GM15510 (cell line): ENCODE results near the gene OR6C4.

Source experiments
- POLR2A ChIP-seq: IDR thresholded peaks from 3 replicates; pipeline ENCODE4 v1.6.1; 2011; ENCODE audit warnings: borderline replicate concordance; ENCODE audit not compliant: insufficient read length; ENCODE audit errors: extremely low read depth

Gene OR6C4

DNA sequence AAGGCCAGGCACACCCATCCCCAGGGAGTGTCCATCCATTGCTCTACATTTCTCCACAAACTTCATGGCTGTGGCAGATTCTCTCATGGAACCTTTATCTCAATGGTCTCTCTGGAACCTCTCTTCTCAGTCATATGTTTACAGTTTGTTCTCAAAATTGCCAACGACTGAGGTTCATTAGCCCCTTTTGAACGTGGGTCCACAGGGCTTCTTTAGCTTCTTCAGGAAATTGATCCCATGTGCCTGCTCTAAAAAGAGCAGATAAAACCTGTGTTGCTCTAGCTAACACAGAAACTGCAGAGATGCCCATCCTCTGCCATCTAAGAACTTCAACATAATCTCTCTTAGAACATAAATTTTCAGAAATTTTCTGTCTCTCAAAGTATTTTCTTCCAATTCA lies at the start of gene OR6C4:
Gene OR6C4, plus strand, starts transcription at position 301 of the 400 bp plus-strand sequence. CDS start 1,625 bp downstream, outside the sequence.
- TF ChIP-seq POLR2A: no peak

DNA sequence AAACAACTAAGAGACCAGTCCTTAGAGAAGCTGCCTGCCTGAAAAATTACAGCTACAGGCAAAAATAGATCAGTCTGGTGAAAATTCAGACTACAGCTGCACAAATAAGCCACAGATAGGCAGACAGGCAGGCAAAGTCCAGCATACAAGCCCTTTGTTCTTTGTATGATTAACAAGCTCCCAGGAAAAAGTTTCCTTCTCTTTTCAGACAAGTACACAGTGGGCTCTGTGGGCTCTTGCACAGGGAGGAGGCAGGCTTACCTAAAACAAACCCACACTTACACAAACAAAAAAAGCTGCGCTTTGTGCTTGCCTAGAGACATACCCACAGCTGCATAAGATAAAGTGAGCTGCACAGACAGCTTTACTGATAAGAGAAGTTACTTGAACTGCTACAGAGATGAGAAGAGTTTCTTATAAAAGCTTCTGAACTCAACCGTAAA lies 49.6 kb upstream of the OR6C4 start:
- TF ChIP-seq POLR2A: no peak

DNA sequence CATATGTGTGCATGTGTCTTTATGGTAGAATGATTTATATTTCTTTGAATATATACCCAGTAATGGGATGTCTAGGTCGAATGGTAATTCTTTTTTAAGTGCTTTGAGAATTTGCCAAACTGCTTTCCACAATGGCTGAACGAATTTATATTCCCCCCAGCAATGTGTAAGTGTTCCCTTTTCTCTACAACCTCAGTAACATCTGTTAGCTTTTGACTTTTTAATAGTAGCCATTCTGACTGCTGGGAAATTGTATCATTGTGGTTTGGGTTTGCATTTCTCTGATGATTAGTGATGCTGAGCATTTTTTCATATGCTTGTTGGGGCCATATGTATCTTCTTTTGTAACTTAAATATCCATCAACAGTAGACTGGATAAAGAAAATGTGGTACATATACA lies 47.8 kb upstream of the OR6C4 start:
- no peak for TF ChIP-seq POLR2A

DNA sequence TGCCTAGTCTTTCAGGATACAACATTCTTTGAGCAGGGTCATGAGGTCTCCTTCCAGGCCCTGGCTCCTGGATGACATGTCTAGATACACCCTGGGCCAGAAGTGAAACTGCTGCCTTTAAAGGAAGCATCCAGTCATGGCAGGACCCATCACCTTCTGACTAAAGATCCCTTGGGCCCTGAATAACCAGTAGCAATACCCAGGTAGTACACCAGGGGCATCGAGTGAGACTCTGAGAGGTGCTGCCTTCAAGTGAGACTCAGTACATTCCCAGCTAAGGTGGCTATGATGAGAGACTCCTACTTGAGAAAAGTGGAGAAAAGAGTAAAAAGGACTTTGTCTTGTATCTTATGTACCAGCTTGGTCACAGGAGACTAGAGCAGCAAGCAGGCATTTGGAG lies 33.7 kb upstream of the OR6C4 start:
- no peak for TF ChIP-seq POLR2A

DNA sequence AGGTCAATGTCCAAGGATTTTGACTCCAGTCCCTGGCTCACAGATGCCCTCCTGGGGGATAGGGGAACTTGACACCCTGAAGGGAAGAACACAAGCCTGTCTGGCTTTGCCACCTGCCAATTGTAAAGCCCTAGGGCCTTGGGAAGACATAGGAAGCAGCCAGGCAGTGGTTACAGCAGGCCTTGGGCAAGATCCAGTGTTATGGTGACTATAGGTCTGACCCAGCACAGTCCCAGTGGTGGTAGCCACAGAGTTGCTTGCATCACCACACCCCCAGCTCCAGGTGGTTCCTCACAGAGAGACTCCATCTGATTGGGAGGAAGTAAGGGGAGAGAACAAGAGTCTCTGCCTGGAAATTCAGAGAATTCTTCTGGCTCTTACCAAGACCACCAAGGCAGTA lies 33.0 kb upstream of the OR6C4 start:
- TF ChIP-seq POLR2A: no peak

DNA sequence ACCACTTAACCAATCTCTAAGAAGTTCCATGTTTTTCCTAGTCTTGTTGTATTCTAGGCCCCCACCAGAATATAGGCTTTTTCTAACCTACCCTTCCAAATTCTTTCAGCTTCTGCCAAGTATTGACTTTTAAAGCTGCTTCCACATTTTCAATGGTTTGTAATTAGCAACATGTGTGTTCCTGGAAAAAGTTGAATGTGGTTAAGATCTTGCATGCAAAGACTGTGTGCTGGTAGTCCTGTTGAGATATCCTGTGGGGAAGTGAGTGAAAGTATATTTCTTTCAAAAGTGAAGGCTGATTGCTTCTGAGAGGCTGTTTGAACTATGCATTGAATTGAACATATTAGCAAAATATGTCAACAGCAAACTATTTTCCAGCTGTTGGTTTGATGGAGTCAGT lies 646 bp upstream of the OR6C4 start:
- TF ChIP-seq POLR2A: no peak

DNA sequence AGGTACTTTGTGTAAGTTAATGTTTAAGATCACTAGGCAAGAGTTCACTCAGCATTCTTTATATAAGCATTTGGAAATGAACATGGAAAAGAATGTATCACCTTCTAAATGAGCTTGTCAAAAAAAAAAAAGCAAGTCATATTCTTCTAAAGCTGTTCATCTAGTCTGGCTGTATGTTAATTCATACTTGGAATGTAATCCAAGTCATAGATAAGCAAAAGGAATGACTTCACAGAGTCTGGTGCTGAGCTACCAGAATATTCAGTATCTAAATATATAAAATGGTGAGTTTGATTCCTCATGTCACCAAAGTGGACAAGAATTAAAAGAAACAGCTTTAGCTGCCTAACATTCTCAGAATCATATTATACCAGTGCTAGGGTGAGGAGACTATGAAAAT lies 4.9 kb downstream of the OR6C4 start:
- no peak for TF ChIP-seq POLR2A

DNA sequence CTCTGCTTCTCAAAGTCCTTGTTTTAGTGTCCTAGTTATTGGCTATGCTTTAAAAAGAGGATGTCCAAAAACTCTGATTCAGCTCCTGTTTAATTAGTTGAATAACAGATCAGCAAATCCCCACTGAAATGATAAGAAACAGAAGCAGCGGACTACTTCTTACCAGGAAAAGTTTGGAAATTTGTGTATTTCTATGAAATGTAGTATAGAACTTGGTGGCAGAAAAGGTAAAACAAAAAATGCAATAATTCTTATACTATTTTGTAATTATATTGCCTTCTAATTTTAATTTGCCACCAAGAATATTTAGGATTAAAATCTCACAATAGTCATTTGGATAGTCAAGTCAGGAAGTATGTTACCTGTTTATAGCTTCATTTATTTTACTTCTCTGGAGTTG lies 22.8 kb downstream of the OR6C4 start, which contains the start of gene OR2AP1:
Gene OR2AP1, plus strand, starts transcription at position 301 of the 400 bp plus-strand sequence. CDS start 1,947 bp downstream, outside the sequence.
- TF ChIP-seq POLR2A: no peak

DNA sequence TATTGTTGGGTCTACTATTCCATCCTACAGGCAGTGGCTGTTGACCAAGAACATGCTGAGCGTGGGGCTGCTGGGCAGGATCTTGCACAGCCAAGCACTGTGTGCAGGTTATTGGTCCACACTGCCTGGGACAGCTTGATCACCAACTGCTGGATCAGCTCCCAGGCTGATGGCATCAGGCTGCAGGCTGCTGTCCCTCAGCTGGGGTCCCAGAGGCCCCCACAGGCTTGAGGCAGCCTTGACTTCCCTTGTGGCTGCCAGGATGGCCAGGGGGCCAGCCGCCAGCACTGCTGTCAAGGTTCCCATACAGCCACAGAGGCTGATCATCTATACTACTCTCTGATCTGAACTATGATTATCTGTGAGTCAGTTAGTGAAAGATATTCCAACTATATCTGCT lies 32.7 kb downstream of the OR6C4 start:
- no peak for TF ChIP-seq POLR2A

DNA sequence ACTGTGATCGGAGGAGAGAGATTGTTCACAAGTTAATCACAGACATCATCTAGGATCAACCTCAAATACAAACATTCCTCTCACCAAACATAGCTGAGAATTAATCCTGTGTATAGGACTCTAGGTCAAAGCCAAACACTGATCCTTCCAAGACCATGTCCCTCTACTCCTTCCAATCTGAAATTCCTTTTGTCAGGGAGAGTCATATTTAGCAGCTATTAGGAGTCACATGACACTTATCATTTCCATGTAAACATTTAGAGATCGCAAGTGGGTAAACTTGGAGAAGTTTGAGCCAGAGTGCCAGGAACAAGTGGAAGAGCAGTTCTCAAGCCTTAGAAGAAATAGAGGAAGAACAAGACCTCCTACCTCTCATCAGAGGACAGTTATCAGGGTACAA lies 36.4 kb downstream of the OR6C4 start:
- TF ChIP-seq POLR2A: no peak
